ENCODE measurements around the gene LMF1. TPM values are rescaled to one million over a fixed set of nuclear protein-coding genes. Genes with fewer than 3 reads are reported as not detected.

Gene LMF1
- total RNA-seq, 1 experiment from 2014 or later, result 12.8 TPM

- RAD21 ChIA-PET (ENCODE audit: low non-redundant PET in 1 of 2, low total read pairs in 2 of 2, uncharacterized antibody in 2 of 2, unreplicated experiment in 2 of 2), result no interaction called here
These were observed 31.5 kb downstream of the LMF1 start for GRCh38 chr16:939311-939710.

More at GRCh38 chr16:939311-939710, 31.5 kb downstream of the LMF1 start:
- Histone ChIP-seq H3K9me3 (ENCODE audit: control insufficient read depth in 1 of 2, insufficient read depth in 1 of 2, low read depth in 1 of 2, low read length in 2 of 2) (peaks cover 0 to 4% of the 10 kb centered on the region in 2 experiments; a peak in 2 of 4 replicates), H3K4me1 (ENCODE audit: control insufficient read depth in 1 of 2, insufficient read depth in 2 of 2, low read length in 2 of 2) (no peaks in the 10 kb centered on the region), H3K27ac (ENCODE audit: low read depth, low read length) (no peak overlapping the region), H3K27me3 (ENCODE audit: insufficient read depth, low read length) (no peaks in the 10 kb centered on the region), H3K4me3 (replicated peaks in 1 of 2; ENCODE audit: low read depth in 1 of 2, low read length in 2 of 2) (no peak overlapping the region), H3K4me2 (ENCODE audit: low read length) (no peak overlapping the region), H3K9me2 (ENCODE audit: insufficient read depth) (no peaks in the 10 kb centered on the region), H3K9ac (ENCODE audit: low read length) (no peak overlapping the region), H2AFZ (ENCODE audit: low read depth, low read length, poor library complexity, severe bottlenecking) (no peak overlapping the region), H3K36me3 (ENCODE audit: control insufficient read depth in 1 of 2, insufficient read depth in 2 of 2, low read length in 2 of 2) (no peaks in the 10 kb centered on the region), H3K79me2 (ENCODE audit: insufficient read depth, low read length) (no peaks in the 10 kb centered on the region), H4K20me1 (ENCODE audit: insufficient read depth) (no peaks in the 10 kb centered on the region)
- ATAC-seq, result no peak
- CTCF ChIA-PET, result no interaction called here
- no peak for DNase-seq (ENCODE audit: low read depth, low spot score)
- BruUV-seq (replicated peaks), result no TSS peak
- POLR2A ChIA-PET, result no interaction called here
- TF ChIP-seq TCF7L2 (IDR thresholded peaks at IDR 0.05; ENCODE audit: borderline replicate concordance, extremely low read depth, insufficient read depth, insufficient read length) (no peak), EGR1 (IDR thresholded peaks at IDR 0.05; ENCODE audit: low read depth) (no peak), ZFX (IDR thresholded peaks at IDR 0.05) (no peak), CTCF (IDR thresholded peaks at IDR 0.05 in 2 of 3, conservative IDR thresholded peaks at IDR 0.05 in 1 of 3; ENCODE audit: borderline replicate concordance in 1 of 3, insufficient read depth in 1 of 3, low read depth in 2 of 3, low read length in 2 of 3) (no peak), JUND (IDR thresholded peaks at IDR 0.05) (no peak), ELF1 (IDR thresholded peaks at IDR 0.05; ENCODE audit: borderline replicate concordance, low read depth) (no peak), SRF (IDR thresholded peaks at IDR 0.05; ENCODE audit: low read depth) (no peak), CEBPB (IDR thresholded peaks at IDR 0.05; ENCODE audit: low read depth) (no peak), SIN3A (IDR thresholded peaks at IDR 0.05; ENCODE audit: low read depth) (no peak), RAD21 (IDR thresholded peaks at IDR 0.05; ENCODE audit: low read depth) (no peak), POLR2AphosphoS5 (IDR thresholded peaks at IDR 0.05; ENCODE audit: low read depth, low read length) (no peak), MAX (IDR thresholded peaks at IDR 0.05) (no peak), YY1 (IDR thresholded peaks at IDR 0.05; ENCODE audit: extremely low read depth, insufficient replicate concordance, low read depth, low read length) (no peak), EZH2 (IDR thresholded peaks at IDR 0.05) (no peak)
- intact Hi-C loops (cut with micrococcal nuclease), result no loop called here

All from HCT116 (cell line).